GM18498 (cell line): ENCODE results near the gene LRRC8E.

Source experiments
- ATAC-seq: cut with Tn5 transposase; IDR thresholded peaks from one replicate; pipeline ENCODE4 v1.9.1; 2021; ENCODE audit warnings: mild to moderate bottlenecking, moderate library complexity; ENCODE audit not compliant: unreplicated experiment

LRRC8E gene

GRCh38 chr19:7888145-7888825, at the start of gene LRRC8E:
Gene LRRC8E, plus strand, starts transcription at chr19:7888510. Its CDS starts 7,094 bp downstream, at chr19:7895604.
- no peak for ATAC-seq

- no peak for ATAC-seq
These were observed 48.8 kb upstream of the LRRC8E start for GRCh38 chr19:7839476-7839875.

GRCh38 chr19:7840629-7841028, 47.7 kb upstream of the LRRC8E start:
- ATAC-seq: no peak

- no peak for ATAC-seq
These were observed 46.3 kb upstream of the LRRC8E start for GRCh38 chr19:7841751-7842660.

- ATAC-seq: no peak
These were observed 45.5 kb upstream of the LRRC8E start for GRCh38 chr19:7842661-7843294.

GRCh38 chr19:7843521-7843920, 44.8 kb upstream of the LRRC8E start:
- no peak for ATAC-seq

GRCh38 chr19:7844405-7844804, 43.9 kb upstream of the LRRC8E start:
- no peak for ATAC-seq

- no peak for ATAC-seq
These were observed 43.4 kb upstream of the LRRC8E start for GRCh38 chr19:7844951-7845350.

- ATAC-seq: no peak
These were observed 42.7 kb upstream of the LRRC8E start for GRCh38 chr19:7845390-7846154.

- ATAC-seq: no peak
These were observed 42.1 kb upstream of the LRRC8E start for GRCh38 chr19:7846155-7846646.

- no peak for ATAC-seq
These were observed 40.6 kb upstream of the LRRC8E start for GRCh38 chr19:7847664-7848063.

GRCh38 chr19:7848779-7849457, 39.4 kb upstream of the LRRC8E start:
- ATAC-seq: no peak

GRCh38 chr19:7849631-7849999, 38.7 kb upstream of the LRRC8E start:
- ATAC-seq: no peak

- ATAC-seq: no peak
These were observed 38.1 kb upstream of the LRRC8E start for GRCh38 chr19:7850000-7850813.

GRCh38 chr19:7850945-7851622, 37.2 kb upstream of the LRRC8E start:
- ATAC-seq: no peak

GRCh38 chr19:7851623-7852500, 36.4 kb upstream of the LRRC8E start:
- no peak for ATAC-seq

- ATAC-seq: peak; percentile 51
These were observed 35.2 kb upstream of the LRRC8E start for GRCh38 chr19:7852851-7853769.
